ENCODE measurements around the gene ELP2. TPM values are rescaled to one million over a fixed set of nuclear protein-coding genes. Genes with fewer than 3 reads are reported as not detected.

Gene ELP2
- total and polyA plus RNA-seq, 2 of the 8 experiments (the other 6 are each of a cell fraction or from before 2014, with no cell fraction given), result 55.8 to 165 TPM

DNA sequence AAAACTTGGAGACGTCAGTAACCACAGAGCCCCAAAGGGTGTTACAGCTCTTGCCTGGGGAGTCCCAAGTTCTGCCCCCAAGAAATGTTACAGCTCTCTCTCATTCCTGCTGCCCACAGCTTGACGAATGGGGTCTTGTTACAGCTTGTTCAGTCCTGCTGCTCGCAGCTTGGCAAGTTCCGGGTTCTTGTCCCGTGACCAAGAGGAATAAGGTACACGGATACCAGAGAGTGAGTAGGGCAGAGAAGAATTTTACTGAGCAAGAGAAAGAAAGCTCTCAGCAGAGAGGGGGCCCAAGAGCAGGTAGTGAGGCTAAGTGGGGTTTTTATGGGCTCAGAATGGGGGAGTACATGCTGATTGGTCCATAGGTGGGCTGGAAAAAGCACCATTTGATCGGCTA lies 27.8 kb upstream of the ELP2 start:
- TF ChIP-seq SP4 (IDR thresholded peaks at IDR 0.05; ENCODE audit: low read length) (no peak), PHF8 (conservative IDR thresholded peaks at IDR 0.05; ENCODE audit: low read depth, low read length) (no peak), SRF (IDR thresholded peaks at IDR 0.05; ENCODE audit: low read depth, low read length) (no peak), EGR1 (IDR thresholded peaks at IDR 0.05; ENCODE audit: borderline replicate concordance, low read depth, low read length) (no peak), NRF1 (IDR thresholded peaks at IDR 0.05; ENCODE audit: low read depth, low read length) (no peak)
- no peak overlapping the region for H3K9ac ChIP-seq (replicated peaks in 1 of 4; ENCODE audit: extremely low read depth in 1 of 4, low read depth in 3 of 4, low read length in 3 of 4)
- H3K4me3 ChIP-seq (ENCODE audit: extremely low read depth in 1 of 4, insufficient read depth in 2 of 4, low read depth in 3 of 4, low read length in 4 of 4), result no peak overlapping the region
- H3K56ac ChIP-seq (replicated peaks; ENCODE audit: insufficient read length, low read depth, low read length), result no peak overlapping the region
- no peak overlapping the region for H3K23ac ChIP-seq (ENCODE audit: insufficient read length)
- no peak overlapping the region for H2AK5ac ChIP-seq (ENCODE audit: low read depth, low read length)
- H2BK20ac ChIP-seq (ENCODE audit: low read length), result no peak overlapping the region
- no peaks in the 10 kb centered on the region for H3K4me1 ChIP-seq (replicated peaks in 1 of 4; ENCODE audit: control insufficient read depth in 3 of 4, insufficient read depth in 4 of 4, low read length in 3 of 4)
- POLR2A ChIA-PET (ENCODE audit: partially characterized antibody), result no interaction called here
- H2BK5ac ChIP-seq (ENCODE audit: low read depth, low read length), result no peak overlapping the region
- no peaks in the 10 kb centered on the region for H3K79me2 ChIP-seq (ENCODE audit: control insufficient read depth in 1 of 2, insufficient read depth in 2 of 2, low read length in 2 of 2)
- no peak overlapping the region for H2BK120ac ChIP-seq (replicated peaks; ENCODE audit: low read depth, low read length)
- no peaks in the 10 kb centered on the region for H4K20me1 ChIP-seq (replicated peaks in 1 of 2; ENCODE audit: control insufficient read depth in 1 of 2, insufficient read depth in 2 of 2, low read length in 2 of 2)
- H3K14ac ChIP-seq (ENCODE audit: insufficient read length), result no peak overlapping the region
- H3K4ac ChIP-seq (replicated peaks; ENCODE audit: insufficient read length, low read depth, low read length), result no peak overlapping the region
- peak overlapping the region; percentile 23; the same call in 1 of the 2 replicates for H4K8ac ChIP-seq (ENCODE audit: extremely low read depth, insufficient read depth, low read length)
- H4K91ac ChIP-seq (replicated peaks; ENCODE audit: insufficient read length, low read length), result no peak overlapping the region
- FAIRE-seq (no peak), DNase-seq (ENCODE audit: low read depth in 1 of 2, low spot score in 2 of 2) (no peak)
- no peak overlapping the region for H4K5ac ChIP-seq (ENCODE audit: insufficient read length, low read depth, low read length)
- no peaks in the 10 kb centered on the region for H3K79me1 ChIP-seq (ENCODE audit: low read depth, low read length)
- no peaks in the 10 kb centered on the region for H3K23me2 ChIP-seq (ENCODE audit: low read depth, low read length)
- H2BK15ac ChIP-seq (ENCODE audit: low read length), result no peak overlapping the region
- no peaks in the 10 kb centered on the region for H3K9me3 ChIP-seq (ENCODE audit: insufficient read depth in 2 of 2, low read depth in 1 of 2, low read length in 1 of 2)
- H3K27ac ChIP-seq (ENCODE audit: low read depth, low read length), result no peak overlapping the region
- no peaks in the 10 kb centered on the region for H3K36me3 ChIP-seq (ENCODE audit: control insufficient read depth in 2 of 4, insufficient read depth in 4 of 4, low read length in 3 of 4)
- CTCF ChIA-PET (ENCODE audit: partially characterized antibody), result interaction anchor here (0.6 to 1.4 kb wide), 2 partner anchors 18 to 104 kb away, joined by 3 to 4 read pairs; no protein-coding TSS in a partner anchor
- no peak overlapping the region for H3K4me2 ChIP-seq (ENCODE audit: insufficient read depth in 1 of 2, low read depth in 2 of 2, low read length in 2 of 2)
- no peak overlapping the region for H2BK12ac ChIP-seq (ENCODE audit: low read depth, low read length)
- no peaks in the 10 kb centered on the region; a peak in 1 of 7 replicates for H3K27me3 ChIP-seq (replicated peaks in 1 of 4; ENCODE audit: control insufficient read depth in 3 of 4, extremely low read depth in 1 of 4, insufficient read depth in 3 of 4, low read length in 3 of 4)
- H2AFZ ChIP-seq (ENCODE audit: low read length), result 0 out of 2 replicates have a peak overlapping the region, but pooled peaks have one; percentile 2
- WGBS, 2 experiments (ENCODE audit: extremely low coverage in 1 of 2, insufficient coverage in 1 of 2, insufficient read length in 1 of 2, insufficient replicate concordance in 2 of 2, low coverage in 1 of 2, low lambda C conversion rate in 2 of 2, missing lambda C conversion rate in 1 of 2), result 94% methylated on average over 7 of the region's 7 CpGs; no CpG with 5 or more reads in 1 of the 2 experiments
- no peak overlapping the region for H3K18ac ChIP-seq (ENCODE audit: extremely low read depth, low read length)
